Measurements from ENCODE around the gene LCLAT1.

DNA sequence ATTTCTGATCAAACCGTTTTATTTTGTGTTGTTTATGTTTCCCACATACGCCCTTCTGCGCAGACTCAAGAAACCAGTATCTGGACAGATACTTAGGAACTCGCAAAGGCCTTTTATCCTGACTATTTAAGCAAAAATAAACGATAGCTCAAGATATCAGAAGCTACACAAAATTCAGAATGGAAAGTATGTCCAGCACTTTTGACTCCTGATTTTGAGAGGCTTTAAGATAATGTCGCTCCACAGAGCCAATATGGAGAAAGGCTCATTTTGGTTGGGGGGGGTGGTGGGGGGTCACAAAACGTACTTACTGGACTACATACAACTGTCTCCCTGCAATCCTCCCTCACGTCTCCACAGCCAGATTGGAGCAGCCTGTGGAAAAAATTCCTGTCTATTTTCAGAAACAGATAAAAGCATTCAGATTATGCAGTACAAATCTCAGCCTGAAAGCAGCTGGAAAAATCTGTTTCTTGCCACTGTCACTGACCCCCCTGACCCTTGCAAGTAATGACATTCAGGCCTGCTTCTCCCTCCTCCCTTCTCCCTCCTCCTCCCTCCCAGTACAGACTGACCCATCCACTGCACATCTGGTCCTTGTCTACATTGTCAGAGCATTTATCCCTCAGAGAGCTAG lies 34.9 kb upstream of the LCLAT1 start:
- TF ChIP-seq EZH2 (IDR thresholded peaks at IDR 0.05; ENCODE audit: borderline replicate concordance, low read length) (no peak), CTCF (conservative IDR thresholded peaks at IDR 0.05 in 1 of 2, IDR thresholded peaks at IDR 0.05 in 1 of 2; ENCODE audit: extremely low read depth in 1 of 2, insufficient read depth in 1 of 2, low read depth in 1 of 2, low read length in 2 of 2) (no peak)

Data from mammary epithelial cell (primary cell).